Karpas-422 (cell line): Measurements from ENCODE around the gene SEPTIN8. TPM values are rescaled to one million over a fixed set of nuclear protein-coding genes. Genes with fewer than 3 reads are reported as not detected.

Experiments used
- DNase-seq: peaks from one replicate; pipeline ENCODE4 v3.0.0-alpha.2; 2015
- H2AFZ ChIP-seq: fragments of 200-600 bp; sonication (generic); 2 replicates; pipeline ENCODE4 v1.6.1; 2014; ENCODE audit warnings: antibody characterized with exemption, low read length, mixed read lengths
- H3K27ac ChIP-seq: fragments of 200-600 bp; sonication (generic); 2 replicates; pipeline ENCODE4 v1.5.1; 2014; ENCODE audit warnings: mild to moderate bottlenecking, low read length, moderate library complexity
- H3K27me3 ChIP-seq: fragments of 200-600 bp; sonication (generic); 2 replicates; pipeline ENCODE4 v1.6.1; 2014; ENCODE audit warnings: low read length, mixed read lengths
- H3K36me3 ChIP-seq: fragments of 200-600 bp; sonication (generic); 2 replicates; pipeline ENCODE4 v1.6.1; 2014; ENCODE audit warnings: low read length, mixed read lengths; ENCODE audit not compliant: insufficient read depth
- H3K4me1 ChIP-seq: fragments of 200-600 bp; sonication (generic); 2 replicates; pipeline ENCODE4 v1.6.1; 2014; ENCODE audit warnings: mild to moderate bottlenecking, low read length, mixed read lengths
- H3K4me2 ChIP-seq: fragments of 200-600 bp; sonication (generic); 2 replicates; pipeline ENCODE4 v1.6.1; 2014; ENCODE audit warnings: low read length, low read depth, mild to moderate bottlenecking; ENCODE audit not compliant: poor library complexity, severe bottlenecking
- H3K4me3 ChIP-seq: fragments of 200-600 bp; sonication (generic); 2 replicates; pipeline ENCODE4 v1.5.1; 2014; ENCODE audit warnings: mild to moderate bottlenecking, antibody characterized with exemption, low read length, mixed read lengths
- H3K79me2 ChIP-seq: fragments of 200-600 bp; sonication (generic); 2 replicates; pipeline ENCODE4 v1.6.1; 2014; ENCODE audit warnings: mild to moderate bottlenecking, low read length, mixed read lengths
- H3K9ac ChIP-seq: fragments of 200-600 bp; sonication (generic); 2 replicates; pipeline ENCODE4 v1.6.0; 2014; ENCODE audit warnings: low read length
- H3K9me2 ChIP-seq: fragments of 200-600 bp; sonication (generic), shearing (Covaris generic); replicated peaks from 2 replicates; pipeline ENCODE4 v1.6.0; 2014; ENCODE audit warnings: mild to moderate bottlenecking, low read length, moderate library complexity; ENCODE audit not compliant: insufficient read depth
- H3K9me3 ChIP-seq: fragments of 300-700, 200-600 bp; sonication (generic); 2 replicates; pipeline ENCODE4 v1.6.1; 2014; ENCODE audit warnings: low read length, mixed read lengths
- H4K20me1 ChIP-seq: fragments of 200-600 bp; sonication (generic); 2 replicates; pipeline ENCODE4 v1.6.1; 2014; ENCODE audit warnings: mild to moderate bottlenecking, antibody characterized with exemption, low read length, low read depth; ENCODE audit not compliant: insufficient read depth
- total RNA-seq: library from RNA; depleted of rRNA; stranded (reverse); fragments of >200 nt; shearing (Covaris generic); gene quantifications from 2 replicates; pipeline ENCODE4 v1.2.3, GENCODE V29; 2014; ENCODE audit warnings: low replicate concordance

SEPTIN8 gene
- total RNA-seq, 1 experiment from 2014 or later, result 4.1 TPM

DNA sequence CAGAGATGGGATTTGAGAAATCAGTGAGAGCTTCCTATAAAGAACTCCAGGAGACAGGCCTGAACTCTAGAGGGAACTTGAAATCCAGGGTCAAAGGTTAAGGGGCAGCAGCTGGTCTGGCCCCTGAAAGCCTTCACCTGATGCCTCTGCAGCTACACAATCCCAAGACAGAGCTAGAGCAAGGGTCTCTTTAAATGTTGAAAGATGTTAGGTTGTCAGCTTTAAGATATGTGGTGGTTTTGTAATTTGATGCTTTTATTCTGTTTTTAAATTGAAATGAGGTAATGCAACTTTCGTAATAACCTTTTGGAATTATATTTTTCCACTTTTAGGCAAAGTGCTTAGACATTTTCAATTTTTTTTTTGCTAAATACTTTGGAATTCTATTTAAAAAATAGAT is 38.4 kb upstream of the SEPTIN8 start:
- H3K4me3 ChIP-seq, result no peak overlapping the region
- H4K20me1 ChIP-seq, result no peaks in the 10 kb centered on the region
- no peak overlapping the region for H2AFZ ChIP-seq

GRCh38 chr5:132814503-132815294 is 37.7 kb upstream of the SEPTIN8 start:
- H3K9me3 ChIP-seq, result no peaks in the 10 kb centered on the region
- no peak for DNase-seq
- H3K9ac ChIP-seq, result no peak overlapping the region
- no peaks in the 10 kb centered on the region for H3K9me2 ChIP-seq
- no peaks in the 10 kb centered on the region for H3K27me3 ChIP-seq
- H3K4me2 ChIP-seq, result no peak overlapping the region
- H4K20me1 ChIP-seq, result no peaks in the 10 kb centered on the region
- no peak overlapping the region for H2AFZ ChIP-seq
- no peaks in the 10 kb centered on the region for H3K36me3 ChIP-seq
- H3K27ac ChIP-seq, result no peak overlapping the region
- no peak overlapping the region for H3K4me3 ChIP-seq
- no peaks in the 10 kb centered on the region for H3K4me1 ChIP-seq
- no peaks in the 10 kb centered on the region for H3K79me2 ChIP-seq

More for the DNA sequence above, 38.4 kb upstream of the SEPTIN8 start:
- Histone ChIP-seq H3K79me2 (no peaks in the 10 kb centered on the region), H3K27me3 (no peaks in the 10 kb centered on the region), H3K36me3 (no peaks in the 10 kb centered on the region), H3K9me3 (no peaks in the 10 kb centered on the region), H3K9ac (no peak overlapping the region), H3K4me1 (no peaks in the 10 kb centered on the region), H3K4me2 (no peak overlapping the region), H3K9me2 (no peaks in the 10 kb centered on the region), H3K27ac (no peak overlapping the region)
- DNase-seq, result no peak

GRCh38 chr5:132813599-132814502 is 36.8 kb upstream of the SEPTIN8 start:
- Histone ChIP-seq H3K9ac (no peak overlapping the region), H3K27ac (no peak overlapping the region), H3K79me2 (no peaks in the 10 kb centered on the region), H3K4me1 (no peaks in the 10 kb centered on the region), H2AFZ (no peak overlapping the region), H3K4me2 (no peak overlapping the region), H3K9me3 (no peaks in the 10 kb centered on the region), H3K27me3 (no peaks in the 10 kb centered on the region), H3K36me3 (no peaks in the 10 kb centered on the region), H3K9me2 (no peaks in the 10 kb centered on the region), H3K4me3 (no peak overlapping the region), H4K20me1 (no peaks in the 10 kb centered on the region)
- DNase-seq, result no peak

DNA sequence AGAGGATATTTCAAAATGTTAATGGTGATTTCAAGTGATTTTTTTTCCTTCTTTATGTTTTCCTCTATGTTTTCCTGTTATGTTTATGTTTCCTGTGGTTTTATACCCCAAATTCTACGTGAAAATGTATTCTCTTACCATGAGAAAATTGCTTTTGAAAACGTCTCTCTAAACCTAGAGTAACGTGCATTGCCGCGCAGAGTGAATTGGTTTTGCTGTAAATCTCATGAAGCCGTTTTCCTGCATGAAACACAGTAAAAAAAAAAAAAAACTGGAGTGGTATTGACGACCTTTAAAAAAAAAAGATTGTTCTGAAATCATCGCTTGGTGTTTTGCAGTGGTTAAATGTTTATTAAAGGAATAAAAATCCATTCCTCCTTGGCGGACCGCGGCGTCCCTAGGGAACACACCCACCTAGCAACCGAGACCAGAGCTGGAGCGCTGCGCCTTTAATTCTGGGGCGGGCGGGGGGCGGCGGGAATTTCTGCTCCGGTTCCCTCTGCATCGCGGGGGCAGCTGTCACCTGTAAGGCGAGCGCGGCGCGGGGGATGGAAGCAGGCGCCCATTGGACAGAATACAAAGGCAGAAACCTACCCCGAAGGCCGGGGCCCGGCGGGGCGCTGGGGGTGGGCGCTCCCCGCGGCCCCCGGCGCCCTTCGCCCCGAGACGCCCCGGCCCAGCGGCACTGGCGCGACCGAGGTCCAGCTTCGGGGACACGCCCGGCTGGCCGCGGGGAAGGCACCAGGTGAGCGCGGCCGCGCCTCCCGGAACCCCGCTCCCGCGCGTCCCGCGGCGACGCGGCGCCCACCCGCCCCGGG is 36.0 kb upstream of the SEPTIN8 start, which contains the start of gene SOWAHA:
Gene SOWAHA (plus strand): TSS at position 522 of the 818 bp plus-strand sequence. CDS start 320 bp downstream, outside the sequence.
- H4K20me1 ChIP-seq, result no peaks in the 10 kb centered on the region
- no peak within 1 kb of the TSS for H3K27ac ChIP-seq
- no peak within 1 kb of the TSS for H3K4me2 ChIP-seq
- no peaks in the 10 kb centered on the region for H3K36me3 ChIP-seq
- no peak within 1 kb of the TSS for H3K4me3 ChIP-seq
- DNase-seq, result no peak
- no peaks in the 10 kb centered on the region for H3K9me2 ChIP-seq
- no peaks in the 10 kb centered on the region for H3K9me3 ChIP-seq
- H3K4me1 ChIP-seq, result no peaks in the 10 kb centered on the region
- no peaks in the 10 kb centered on the region for H3K79me2 ChIP-seq
- H3K27me3 ChIP-seq, result no peaks in the 10 kb centered on the region
- no peak within 1 kb of the TSS for H3K9ac ChIP-seq
- no peak within 1 kb of the TSS for H2AFZ ChIP-seq

DNA sequence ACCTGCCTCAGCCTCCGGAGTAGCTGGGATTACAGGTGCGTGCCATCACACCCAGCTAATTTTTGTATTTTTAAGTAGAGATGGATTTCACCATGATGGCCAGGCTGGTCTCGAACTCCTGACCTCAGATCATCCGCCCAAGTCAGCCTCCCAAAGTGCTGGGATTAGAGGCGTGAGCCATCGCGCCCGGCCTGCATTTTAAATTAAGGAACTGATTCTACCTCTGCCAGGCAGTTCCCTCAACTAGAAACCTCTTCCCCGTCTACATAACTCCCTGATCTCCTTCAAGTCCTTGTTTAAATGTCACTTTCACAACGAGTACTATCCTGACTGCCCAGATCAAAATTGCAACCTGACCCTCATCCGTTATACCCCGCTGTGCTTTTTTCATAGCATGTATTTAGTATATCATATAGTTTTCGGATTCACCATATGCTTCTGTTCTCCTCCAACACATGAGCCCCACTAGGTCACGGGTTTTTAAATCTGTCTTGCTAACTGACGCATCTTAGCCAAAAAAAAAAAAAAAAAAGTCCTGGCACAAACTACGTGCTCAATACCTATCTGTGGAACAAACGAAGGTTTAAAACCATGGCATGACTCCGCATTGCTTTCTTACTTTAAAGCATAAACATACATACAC is 35.2 kb upstream of the SEPTIN8 start:
- Histone ChIP-seq H3K9ac (no peak overlapping the region), H3K79me2 (no peaks in the 10 kb centered on the region), H3K4me2 (no peak overlapping the region), H3K9me2 (no peaks in the 10 kb centered on the region), H3K36me3 (no peaks in the 10 kb centered on the region), H3K27me3 (no peaks in the 10 kb centered on the region), H3K27ac (no peak overlapping the region), H3K9me3 (no peaks in the 10 kb centered on the region), H3K4me1 (no peaks in the 10 kb centered on the region), H2AFZ (no peak overlapping the region), H3K4me3 (no peak overlapping the region), H4K20me1 (no peaks in the 10 kb centered on the region)
- DNase-seq, result no peak

- Histone ChIP-seq H4K20me1 (no peaks in the 10 kb centered on the region), H3K4me1 (no peaks in the 10 kb centered on the region), H3K79me2 (no peaks in the 10 kb centered on the region), H3K9ac (no peak overlapping the region), H3K4me3 (no peak overlapping the region), H3K36me3 (no peaks in the 10 kb centered on the region), H3K4me2 (no peak overlapping the region), H3K9me3 (no peaks in the 10 kb centered on the region), H2AFZ (no peak overlapping the region), H3K9me2 (no peaks in the 10 kb centered on the region), H3K27ac (no peak overlapping the region), H3K27me3 (no peaks in the 10 kb centered on the region)
- DNase-seq, result no peak
Measured at GRCh38 chr5:132810605-132811004, 33.6 kb upstream of the SEPTIN8 start.

- Histone ChIP-seq H3K9ac (no peak overlapping the region), H3K36me3 (no peaks in the 10 kb centered on the region), H3K9me2 (no peaks in the 10 kb centered on the region), H3K27ac (no peak overlapping the region), H3K9me3 (no peaks in the 10 kb centered on the region), H3K4me2 (no peak overlapping the region), H3K4me1 (no peaks in the 10 kb centered on the region), H3K79me2 (no peaks in the 10 kb centered on the region), H3K27me3 (no peaks in the 10 kb centered on the region), H3K4me3 (no peak overlapping the region), H2AFZ (no peak overlapping the region), H4K20me1 (no peaks in the 10 kb centered on the region)
- no peak for DNase-seq
Measured at GRCh38 chr5:132808866-132809265, 31.8 kb upstream of the SEPTIN8 start.
